Stimulated activated CD4-positive, alpha-beta T cell treated with anti-CD3 and anti-CD28 coated beads, Interleukin-2, amount 100 ng/mL, for 24 hours (primary cell): ENCODE data around the gene UCKL1.
A peak's percentile ranks its signal among the peaks of the same experiment; 100 is the strongest.
"Not testable (repeated sequence)": the region's sequence is repeated elsewhere in the genome, so short reads cannot be mapped to it uniquely, and the experiment has no call there.

Experiments used
- DNase-seq, 2 donors: peaks; one replicate each; pipeline ENCODE4 v3.0.0-alpha.2; 2020

UCKL1 gene

DNA sequence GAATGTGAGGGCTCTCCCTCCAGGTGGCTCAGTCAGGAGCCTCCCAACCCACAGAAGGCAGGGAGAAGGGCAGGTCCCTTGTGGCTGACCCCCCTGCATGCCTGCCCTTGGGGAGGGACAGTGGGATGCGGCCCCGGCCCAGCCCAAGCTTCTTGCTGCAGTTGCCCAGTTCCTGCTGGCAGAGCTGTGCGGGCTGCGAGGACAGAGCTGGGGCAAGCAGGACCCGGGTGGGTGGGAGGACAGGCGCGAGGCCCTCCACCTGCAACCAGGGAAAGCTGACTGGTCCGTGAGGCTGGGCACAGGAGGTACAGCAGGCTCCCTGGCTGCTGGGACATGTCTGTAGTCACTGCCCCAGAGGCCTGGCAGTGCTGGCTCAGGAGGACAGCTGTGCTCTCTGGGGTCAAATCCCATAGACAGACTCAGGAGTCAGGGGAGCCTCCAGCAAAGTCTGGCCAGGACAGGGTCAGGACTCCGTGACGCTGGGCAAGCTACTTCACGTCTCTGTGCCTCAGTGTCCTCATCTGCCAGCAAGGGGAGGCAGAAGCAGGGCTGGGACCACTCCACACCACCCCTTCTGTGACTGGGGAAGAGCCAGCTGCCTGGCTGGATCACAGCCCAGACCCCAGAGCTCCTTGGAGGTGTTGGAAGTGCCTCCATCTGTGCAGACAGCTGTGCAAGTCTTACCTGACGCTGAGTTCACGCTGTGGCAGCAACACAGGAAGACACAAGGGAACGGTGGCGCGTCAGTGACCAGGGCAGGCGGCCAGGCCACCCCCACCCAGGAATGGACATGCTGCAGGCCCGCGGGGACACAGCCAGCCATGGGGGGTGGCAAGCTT is 13.0 kb downstream of the UCKL1 start:
- DNase-seq, result no peak

DNA sequence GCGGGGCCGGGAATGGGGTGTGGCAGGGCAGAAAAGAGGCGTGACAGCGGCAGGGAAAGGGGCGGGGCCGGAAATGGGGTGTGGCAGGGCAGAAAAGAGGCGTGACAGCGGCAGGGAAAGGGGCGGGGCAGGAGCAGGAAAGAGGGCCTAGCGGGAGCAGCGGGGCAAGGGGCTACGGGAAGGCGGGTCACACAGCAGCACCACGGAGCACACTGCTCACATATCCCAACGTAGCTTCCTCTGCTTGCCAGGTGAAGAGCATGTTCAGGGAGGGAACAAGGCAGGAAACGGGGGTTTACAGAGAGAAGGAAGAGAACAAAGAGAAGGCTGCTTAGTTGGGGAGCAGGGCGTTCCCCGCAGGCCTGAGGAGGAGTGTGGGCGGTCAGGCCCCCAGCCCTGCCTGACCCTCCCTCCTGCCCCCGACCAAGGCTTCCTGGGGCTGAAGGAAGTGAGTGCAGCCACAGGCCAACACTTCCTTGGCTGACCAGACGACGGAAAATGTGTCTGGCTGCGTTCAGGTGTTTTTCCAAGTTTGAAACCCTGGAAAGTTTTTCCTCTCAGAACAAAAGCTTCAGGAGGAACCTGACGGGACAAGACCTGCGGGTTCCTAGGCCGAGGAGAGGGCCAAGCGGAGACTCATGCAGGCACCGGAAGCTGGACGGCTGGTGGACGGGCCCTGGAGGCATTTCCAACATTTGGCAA is 13.8 kb downstream of the UCKL1 start:
- DNase-seq, result peak in 1 of 2 donors; percentile 60

DNA sequence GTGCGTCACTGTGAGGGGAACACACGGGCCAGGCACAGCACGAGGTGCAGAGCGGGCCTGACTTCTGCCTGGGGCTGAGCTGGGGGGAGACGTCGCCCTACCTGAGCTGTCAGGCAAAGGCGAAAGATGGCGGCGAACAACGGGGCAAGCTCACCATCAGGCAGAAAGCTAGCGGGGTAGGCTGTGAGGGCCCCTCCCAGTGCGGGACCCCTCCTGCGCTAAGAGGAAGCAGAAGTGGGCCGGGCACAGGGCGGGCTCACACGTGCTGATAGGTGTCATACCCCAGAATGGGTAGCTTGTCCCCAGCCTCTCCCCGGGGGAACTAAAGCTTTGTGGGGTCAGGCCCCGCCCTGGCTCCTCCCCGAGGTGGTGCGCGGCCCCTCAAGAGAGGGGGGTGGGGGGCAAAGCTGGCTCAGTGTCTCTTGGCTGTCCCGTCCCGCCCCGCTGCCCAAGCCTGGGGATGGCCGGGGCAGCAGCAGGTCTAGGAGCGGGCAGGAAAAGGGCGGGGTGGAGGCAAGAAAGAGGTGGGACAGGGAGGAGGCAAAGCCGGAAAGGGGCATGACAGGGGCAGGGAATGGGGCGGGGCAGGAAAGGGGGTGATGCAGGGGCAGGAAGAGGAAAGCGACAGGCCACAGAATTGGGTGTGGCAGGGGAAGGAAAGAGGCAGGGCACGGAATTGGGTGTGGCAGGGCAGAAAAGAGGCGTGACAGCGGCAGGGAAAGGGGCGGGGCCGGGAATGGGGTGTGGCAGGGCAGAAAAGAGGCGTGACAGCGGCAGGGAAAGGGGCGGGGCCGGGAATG is 14.7 kb downstream of the UCKL1 start:
- peak; percentile 63 to 67 for DNase-seq

DNA sequence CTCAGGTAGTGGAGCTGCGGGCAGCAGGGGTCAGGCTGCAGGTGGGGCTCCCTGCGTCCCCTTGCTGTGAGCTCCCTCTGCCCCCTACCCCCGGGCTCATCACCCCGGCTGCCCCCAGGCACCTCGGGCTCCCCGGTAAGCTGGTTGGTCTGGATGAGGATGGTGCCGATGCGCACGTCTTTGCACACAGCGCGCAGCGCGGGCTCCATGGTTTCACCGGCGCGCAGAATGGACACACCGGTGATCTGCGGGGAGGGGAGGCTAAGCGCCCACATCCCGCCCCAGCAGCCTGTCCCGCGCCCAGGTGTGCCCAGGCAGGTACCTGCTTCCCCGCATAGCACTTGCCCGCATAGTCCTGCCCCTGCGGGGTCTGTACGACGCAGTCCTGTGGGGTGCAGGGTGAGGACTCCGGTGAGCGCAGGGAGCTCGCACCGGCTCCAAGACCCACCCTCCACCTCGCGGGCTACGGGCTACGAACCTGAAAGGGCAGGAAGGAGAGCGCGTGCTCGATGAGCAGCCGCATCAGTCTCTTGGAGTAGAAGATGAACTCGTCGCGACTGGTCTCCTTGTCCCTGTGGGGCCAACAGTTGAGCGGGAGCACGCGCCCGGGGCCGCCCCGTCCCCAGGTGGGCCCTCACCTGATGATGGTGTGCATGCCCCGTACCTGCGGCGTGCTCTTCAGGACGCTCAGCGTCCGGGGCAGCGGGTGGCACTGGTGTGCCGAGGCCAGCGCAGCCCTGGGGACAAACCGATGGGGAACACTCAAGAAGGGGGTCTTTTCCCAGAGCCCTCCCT is 15.5 kb downstream of the UCKL1 start:
- DNase-seq, result no peak

DNA sequence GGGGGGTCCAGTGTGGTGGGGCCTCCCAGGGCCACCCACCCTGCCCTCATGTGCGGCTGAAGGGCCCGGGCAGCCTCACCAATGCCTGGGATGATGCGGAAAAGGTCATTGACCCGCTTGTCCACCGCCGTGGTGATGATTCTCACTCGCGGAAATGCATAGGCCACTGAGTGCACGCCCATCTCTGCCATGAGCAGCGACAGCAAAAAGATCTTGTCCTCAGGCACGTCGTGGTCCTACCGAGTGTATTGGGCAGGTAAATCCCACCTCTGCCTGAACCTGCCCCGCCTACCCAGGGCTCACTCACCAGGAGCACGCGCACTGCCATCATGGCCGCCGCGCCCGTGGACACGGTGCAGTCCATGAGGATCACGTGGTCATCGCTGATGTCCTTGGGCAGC is 16.1 kb downstream of the UCKL1 start:
- no peak for DNase-seq

DNA sequence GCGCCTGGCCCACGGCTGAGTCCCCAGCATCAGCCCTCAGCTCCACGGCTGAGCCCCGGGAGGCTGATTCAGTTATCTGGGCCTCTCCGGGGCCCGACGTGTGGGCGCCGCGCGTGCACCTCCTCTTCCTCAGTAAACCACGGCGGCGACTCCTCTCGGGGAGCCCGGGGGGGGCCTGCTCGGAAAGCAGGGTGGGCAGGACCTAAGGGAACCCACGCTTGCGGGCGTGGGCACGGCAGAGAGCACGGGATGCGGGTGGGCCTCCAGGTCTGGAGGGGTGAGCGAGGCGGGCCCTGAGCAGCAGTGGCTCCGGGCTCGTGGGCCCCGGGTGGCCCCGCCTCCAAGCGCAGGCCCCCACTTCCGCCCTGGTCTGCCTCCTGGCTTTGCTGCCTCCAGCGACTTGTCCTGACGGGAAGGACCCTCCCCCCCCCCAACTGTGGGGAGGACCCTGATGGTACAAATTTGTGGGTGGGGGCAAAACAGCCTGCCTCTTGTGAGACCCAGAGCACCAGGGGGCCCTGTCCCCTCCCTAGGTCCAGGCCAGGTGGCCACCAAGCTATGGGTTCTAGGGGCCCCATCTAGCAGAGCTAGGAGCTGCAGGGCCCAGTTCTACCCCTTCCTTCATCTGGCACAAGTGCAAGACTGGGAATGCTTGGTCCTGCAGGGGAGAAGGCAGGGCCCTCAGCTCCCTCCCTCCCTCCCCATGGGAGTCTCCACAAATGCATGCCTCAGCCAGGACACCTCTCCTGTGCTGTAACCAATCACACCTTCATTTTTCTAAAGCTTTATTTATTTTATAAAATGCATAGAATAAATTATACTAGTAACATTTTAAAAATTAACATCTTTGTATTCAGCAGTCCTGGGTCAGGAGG is 16.9 kb downstream of the UCKL1 start:
- no peak for DNase-seq

DNA sequence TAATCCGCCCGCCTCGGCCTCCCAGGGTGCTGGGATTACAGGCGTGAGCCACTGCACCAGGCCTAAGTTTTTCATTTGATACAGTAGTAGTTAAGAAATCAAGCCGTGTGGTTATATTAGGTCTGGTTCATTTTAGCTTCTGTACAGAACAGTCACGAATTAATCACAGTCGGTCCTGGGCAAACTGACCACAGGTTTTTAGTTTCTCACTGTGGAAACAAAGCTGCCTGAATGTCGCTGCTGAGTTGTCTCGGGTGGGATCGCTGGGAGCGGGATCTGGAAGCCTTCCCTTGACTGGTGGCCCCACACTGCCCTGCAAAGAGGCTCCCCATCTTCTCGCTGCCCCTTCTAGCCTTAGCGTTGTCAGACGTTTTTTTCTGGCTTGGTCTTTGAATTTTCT is 18.6 kb downstream of the UCKL1 start:
- DNase-seq, result no peak

DNA sequence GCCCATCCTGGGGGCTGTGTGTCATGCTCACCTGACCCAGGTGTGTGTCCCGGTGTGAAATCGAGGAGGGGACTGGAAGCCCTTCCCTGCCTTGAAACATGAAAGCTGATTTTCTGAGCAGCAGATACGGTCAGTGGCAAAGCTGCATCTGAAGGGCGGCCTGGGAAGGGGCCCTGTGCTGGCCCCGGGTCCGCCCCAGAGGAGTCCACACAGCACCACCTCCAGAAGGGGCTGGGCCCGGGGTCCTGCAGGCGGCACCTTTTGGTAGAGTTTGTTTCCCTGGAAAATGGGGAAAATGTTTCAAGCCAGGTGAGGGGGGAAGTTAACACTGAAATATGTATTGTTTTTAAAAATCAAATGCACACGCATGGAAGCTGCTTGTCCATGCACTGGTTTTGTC is 20.8 kb downstream of the UCKL1 start:
- no peak for DNase-seq

DNA sequence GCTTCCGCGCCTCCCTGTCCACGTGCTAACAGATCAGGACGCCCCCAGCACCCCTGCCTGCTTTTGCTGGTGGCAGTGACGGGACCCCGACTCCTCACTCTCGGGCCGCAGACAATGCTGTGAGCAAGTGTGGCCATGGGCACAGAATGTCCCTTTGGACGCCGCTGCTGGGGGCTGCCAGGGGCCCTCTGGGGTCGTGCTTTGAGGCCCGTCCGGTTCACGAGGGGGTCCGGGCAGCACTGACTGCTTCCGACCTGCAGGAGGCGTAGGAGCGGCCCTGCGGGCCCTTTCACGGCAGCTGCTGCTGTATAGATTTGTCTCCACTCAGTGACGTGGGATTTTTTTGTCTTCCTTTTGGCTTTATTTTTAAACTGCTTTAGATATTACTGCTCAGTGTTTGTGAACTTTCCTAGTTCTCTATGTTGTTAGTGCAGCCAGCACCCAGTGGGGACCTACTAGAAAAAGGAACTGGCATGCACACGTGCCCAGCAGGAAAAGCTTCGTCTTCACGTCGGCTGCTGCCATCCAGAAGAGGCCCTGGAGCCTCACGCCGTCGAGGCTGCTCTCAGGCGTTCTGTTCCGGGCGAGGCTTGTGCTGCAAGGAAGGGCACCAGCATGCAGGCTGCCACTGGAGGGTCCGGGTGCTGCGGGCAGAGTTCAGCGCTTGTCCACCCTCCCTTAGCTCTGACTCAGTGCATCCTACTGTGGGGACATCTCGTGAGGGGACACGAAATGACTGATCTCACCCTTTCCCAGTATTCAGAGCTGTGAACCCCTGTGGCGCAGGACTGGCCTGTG is 21.7 kb downstream of the UCKL1 start:
- DNase-seq, result no peak

DNA sequence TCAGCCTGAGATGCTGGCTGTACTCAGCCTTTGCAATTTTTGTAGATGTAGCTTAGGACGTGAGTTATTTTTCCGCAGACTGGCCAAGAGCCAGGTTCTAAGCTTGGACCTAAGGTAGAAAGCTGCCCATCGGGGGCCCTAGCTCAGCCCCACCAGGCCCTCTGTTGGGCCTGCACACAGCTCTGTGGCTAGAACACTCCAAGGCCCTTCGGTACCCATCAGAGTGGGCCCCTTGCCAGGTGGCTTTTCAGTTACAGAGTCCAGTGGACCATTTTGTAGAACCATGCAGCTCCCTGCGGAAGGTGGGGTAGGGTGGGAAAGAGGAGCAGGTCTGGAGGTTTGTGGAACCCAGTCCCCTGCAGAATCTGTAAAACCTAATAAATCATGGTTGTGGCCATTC is 22.6 kb downstream of the UCKL1 start:
- no peak for DNase-seq

DNA sequence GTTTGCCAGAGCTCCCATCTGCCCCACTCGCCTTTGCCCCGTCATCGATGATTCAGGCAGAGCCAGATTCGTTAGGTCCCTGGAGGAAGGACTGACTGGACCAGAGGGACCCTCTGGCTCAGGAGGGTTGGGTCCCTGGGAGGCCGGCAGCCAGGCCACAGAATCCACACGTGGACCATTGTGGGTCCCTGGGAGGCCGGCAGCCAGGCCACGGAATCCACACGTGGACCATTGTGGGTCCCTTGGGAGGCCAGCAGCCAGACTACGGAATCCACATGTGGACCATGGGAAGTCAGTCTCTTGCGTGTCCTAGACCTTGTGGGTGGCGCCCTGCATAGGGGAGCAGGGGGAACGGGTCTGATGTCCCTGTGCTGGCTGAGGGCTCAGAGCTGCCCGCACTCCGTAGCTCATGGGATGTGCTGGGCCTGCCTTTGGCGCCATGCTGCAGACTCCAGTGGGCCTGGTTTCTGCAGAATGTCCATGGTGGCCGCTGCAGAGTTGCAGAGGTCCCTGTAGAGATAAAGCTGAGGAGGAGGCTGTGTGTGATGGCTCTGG is 23.5 kb downstream of the UCKL1 start:
- no peak for DNase-seq

DNA sequence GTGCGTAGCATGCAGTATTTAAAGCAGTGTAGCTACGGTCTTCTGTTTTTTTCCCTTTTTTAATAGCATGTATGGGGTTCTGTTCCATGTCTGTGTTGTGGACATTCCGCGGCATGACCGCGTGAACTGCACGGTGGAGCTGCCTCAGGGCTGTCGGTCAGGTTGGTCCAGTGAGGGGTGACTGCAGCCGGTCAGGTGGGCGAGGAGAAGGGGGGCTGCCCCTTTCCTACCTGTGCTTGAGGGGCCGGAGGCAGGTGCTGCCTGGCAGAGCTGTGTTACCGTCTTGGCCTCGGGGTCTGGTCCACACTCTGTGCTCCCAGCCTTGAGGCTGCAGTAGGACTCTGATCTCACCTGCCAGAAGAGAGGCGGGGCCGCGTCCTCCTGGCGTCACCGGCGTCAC is 24.5 kb downstream of the UCKL1 start:
- no peak for DNase-seq

DNA sequence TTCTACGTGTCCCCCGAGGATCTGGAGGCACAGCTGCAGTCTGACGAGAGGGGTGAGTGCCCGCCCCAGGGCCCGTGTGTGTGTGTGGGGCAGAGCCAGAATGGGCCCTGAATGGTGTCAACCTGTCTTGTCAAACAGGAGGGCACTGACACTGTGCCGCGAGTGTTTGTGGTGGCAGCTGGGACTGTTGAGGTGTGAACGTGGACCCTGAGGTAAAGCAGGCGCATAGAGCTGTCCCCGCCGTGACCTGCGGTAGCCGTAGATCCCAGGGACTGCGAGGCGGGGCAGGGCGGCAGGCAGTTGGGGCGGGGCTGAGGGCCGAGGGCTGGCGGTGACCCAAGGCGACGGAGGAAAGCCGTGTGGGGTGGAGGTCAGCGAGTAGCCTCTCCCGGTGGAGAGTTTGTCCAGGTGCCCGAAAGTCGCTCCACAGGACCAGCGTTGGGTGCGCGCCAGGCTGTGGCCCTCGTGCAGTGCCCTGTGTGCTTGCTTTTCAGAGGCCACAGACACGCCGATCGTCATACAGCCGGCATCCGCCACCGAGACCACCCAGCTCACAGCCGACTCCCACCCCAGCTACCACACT is 25.2 kb downstream of the UCKL1 start:
- DNase-seq, result no peak

DNA sequence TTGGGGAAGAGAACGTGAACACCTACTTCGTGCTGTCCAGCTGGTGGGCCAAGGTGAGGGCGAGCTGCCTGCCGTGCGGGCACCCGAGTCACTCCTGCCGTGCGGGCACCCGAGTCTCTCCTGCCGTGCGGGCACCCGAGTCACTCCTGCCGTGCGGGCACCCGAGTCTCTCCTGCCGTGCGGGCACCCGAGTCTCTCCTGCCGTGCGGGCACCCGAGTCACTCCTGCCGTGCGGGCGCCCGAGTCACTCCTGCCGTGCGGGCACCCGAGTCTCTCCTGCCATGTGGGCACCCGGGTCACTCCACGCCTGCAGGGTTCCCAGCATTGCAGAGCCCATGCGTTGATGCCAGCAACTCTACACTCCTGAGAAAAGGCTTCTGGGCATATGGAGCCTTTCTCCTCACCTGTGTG is 26.7 kb downstream of the UCKL1 start:
- not testable (repeated sequence) for DNase-seq

DNA sequence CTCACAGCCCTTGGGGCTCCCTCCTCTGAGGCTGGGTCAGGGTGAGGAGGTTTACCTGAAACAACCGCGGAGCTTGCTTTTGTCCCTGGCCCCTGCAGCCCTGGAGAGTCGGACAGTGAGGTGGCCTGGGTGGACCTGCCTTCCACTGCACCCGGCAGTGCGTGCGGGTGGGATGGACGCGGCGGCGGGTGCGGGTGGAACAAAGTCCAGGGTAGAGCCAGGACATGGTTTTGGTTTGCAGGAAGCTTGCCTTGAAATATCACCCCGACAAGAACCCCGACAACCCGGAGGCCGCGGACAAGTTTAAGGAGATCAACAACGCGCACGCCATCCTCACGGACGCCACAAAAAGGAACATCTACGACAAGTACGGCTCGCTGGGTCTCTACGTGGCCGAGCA is 27.1 kb downstream of the UCKL1 start:
- DNase-seq, result no peak

DNA sequence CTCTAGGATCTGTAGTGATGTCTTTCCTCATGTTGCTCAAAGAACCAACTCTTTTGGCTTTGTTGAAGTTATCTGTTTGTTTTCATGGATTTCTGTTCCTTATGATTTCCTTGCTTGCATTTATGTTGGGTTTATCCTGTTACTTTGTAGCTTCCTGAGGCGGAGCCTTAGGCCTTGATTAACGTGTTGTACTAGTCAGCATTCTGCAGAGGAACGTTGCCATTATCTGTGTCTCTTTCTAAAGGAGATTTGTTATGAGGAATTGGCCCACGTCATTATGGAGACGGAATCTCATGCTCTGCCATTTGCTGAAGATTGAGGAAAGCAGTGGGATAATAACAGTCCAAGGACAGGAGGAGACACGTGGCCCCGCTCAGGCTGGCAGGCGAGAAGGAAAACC is 29.9 kb downstream of the UCKL1 start:
- no peak for DNase-seq

DNA sequence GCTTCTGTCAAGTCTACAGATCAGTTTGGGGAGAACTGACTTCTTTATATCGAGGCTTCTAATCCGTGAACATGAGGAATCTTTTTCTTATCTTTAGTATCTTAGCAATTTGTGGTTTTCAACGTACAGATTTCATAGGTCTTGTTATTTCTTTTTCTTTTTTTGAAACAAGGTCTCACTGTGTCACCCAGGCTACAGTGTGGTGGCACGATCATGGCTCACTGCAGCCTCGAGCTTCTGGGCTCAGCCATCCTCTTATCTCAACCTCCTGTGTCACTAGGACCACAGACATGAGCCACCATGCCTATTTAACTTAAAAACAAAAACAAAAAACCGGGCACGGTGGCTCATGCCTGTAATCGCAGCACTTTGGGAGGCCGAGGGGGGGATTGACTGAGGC is 32.0 kb downstream of the UCKL1 start:
- DNase-seq, result no peak

DNA sequence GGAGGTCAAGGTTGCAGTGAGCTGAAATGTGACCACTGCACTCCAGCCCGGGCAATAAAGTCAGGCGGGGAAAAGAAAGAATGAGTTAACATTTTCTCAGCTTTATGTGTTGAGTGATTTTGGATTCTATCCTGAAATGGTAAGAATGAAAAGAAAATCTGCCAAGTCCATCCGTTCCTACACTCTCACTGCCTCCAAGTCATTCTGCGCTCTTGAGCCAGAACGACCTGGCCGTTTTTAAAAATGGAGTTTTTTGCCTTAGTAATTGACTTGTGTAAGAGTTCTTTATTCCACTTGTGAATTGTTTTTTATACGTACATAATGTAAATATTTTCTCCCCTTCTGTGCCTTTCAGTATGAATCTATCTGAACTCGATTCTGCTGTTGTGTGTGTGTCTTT is 32.6 kb downstream of the UCKL1 start:
- DNase-seq, result no peak

DNA sequence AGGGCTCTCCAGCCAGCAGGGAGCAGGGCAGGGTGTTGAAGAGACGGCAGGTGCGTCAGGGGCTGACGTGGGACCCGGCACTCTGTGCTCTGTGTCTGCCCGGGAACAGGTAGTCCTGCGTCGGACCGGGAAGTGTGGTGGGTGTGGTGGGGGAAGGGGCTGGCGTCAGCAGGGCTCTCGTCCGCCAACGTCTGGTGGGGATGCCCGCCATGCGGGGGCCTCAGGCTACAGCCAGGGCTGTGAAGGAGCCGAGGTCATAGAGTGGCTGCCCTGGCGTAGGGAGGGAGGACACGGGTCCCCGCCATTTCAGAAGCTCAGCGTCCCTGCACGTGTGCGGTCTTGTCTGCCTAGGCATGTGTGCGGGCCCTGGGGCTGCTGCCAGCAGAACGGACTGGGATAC is 36.0 kb downstream of the UCKL1 start:
- DNase-seq, result no peak

DNA sequence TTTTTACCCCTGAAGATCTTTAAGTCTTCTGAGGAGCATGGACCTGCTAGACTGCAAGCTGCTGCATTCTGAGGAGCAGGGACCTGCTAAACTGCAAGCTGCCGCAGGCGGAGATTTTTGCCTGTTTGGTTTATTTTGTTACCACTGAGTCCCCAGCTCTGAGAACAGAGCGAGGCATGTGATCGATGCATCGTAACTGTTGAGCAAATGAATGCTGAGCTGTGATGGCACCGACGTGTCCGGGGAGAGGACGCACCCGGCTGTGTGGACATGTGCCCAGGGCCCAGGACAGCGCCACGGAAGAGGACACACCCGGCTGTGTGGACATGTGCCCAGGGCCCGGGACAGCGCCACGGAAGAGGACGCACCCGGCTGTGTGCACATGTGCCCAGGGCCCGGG is 37.1 kb downstream of the UCKL1 start:
- no peak for DNase-seq
